ENCODE measurements around the gene INSRR. TPM values are rescaled to one million over a fixed set of nuclear protein-coding genes. Genes with fewer than 3 reads are reported as not detected.

Gene INSRR
- total and polyA plus RNA-seq, 2 of the 8 experiments (the other 6 are each of a cell fraction or from before 2014, with no cell fraction given): 0.02 TPM; not detected in 1

- Histone ChIP-seq H3K79me1 (ENCODE audit: low read depth, low read length) (no peaks in the 10 kb centered on the region), H3K36me3 (ENCODE audit: control insufficient read depth in 2 of 4, insufficient read depth in 4 of 4, low read length in 3 of 4) (peaks cover 0 to 2% (median 0%) of the 10 kb centered on the region in 4 experiments; a peak in 1 of 8 replicates), H2BK20ac (ENCODE audit: low read length) (no peak overlapping the region), H4K8ac (ENCODE audit: extremely low read depth, insufficient read depth, low read length) (no peak overlapping the region), H3K4ac (replicated peaks; ENCODE audit: insufficient read length, low read depth, low read length) (no peak overlapping the region), H3K4me2 (ENCODE audit: insufficient read depth in 1 of 2, low read depth in 2 of 2, low read length in 2 of 2) (no peak overlapping the region), H3K9me3 (ENCODE audit: insufficient read depth in 2 of 2, low read depth in 1 of 2, low read length in 1 of 2) (no peaks in the 10 kb centered on the region), H2BK5ac (ENCODE audit: low read depth, low read length) (no peak overlapping the region), H3K27me3 (replicated peaks in 1 of 4; ENCODE audit: control insufficient read depth in 3 of 4, extremely low read depth in 1 of 4, insufficient read depth in 3 of 4, low read length in 3 of 4) (peaks cover 46 to 81% (median 67%) of the 10 kb centered on the region in 4 experiments), H3K23me2 (ENCODE audit: low read depth, low read length) (peaks cover 19% of the 10 kb centered on the region; the same call in 1 of the 2 replicates), H2BK12ac (ENCODE audit: low read depth, low read length) (no peak overlapping the region), H3K18ac (ENCODE audit: extremely low read depth, low read length) (no peak overlapping the region), H3K14ac (ENCODE audit: insufficient read length) (no peak overlapping the region), H3K56ac (replicated peaks; ENCODE audit: insufficient read length, low read depth, low read length) (no peak overlapping the region), H4K20me1 (replicated peaks in 1 of 2; ENCODE audit: control insufficient read depth in 1 of 2, insufficient read depth in 2 of 2, low read length in 2 of 2) (peaks cover under 1 to 8% of the 10 kb centered on the region in 2 experiments), H3K4me3 (ENCODE audit: extremely low read depth in 1 of 4, insufficient read depth in 2 of 4, low read depth in 3 of 4, low read length in 4 of 4) (no peak overlapping the region), H2AK5ac (ENCODE audit: low read depth, low read length) (no peak overlapping the region), H4K91ac (replicated peaks; ENCODE audit: insufficient read length, low read length) (no peak overlapping the region), H2BK15ac (ENCODE audit: low read length) (no peak overlapping the region), H3K9ac (replicated peaks in 1 of 4; ENCODE audit: extremely low read depth in 1 of 4, low read depth in 3 of 4, low read length in 3 of 4) (no peak overlapping the region), H3K23ac (ENCODE audit: insufficient read length) (no peak overlapping the region), H3K4me1 (replicated peaks in 1 of 4; ENCODE audit: control insufficient read depth in 3 of 4, insufficient read depth in 4 of 4, low read length in 3 of 4) (peaks cover 0 to 15% (median 9%) of the 10 kb centered on the region in 4 experiments; a peak in 6 of 7 replicates), H4K5ac (ENCODE audit: insufficient read length, low read depth, low read length) (no peak overlapping the region), H3K27ac (ENCODE audit: low read depth, low read length) (no peak overlapping the region), H2BK120ac (replicated peaks; ENCODE audit: low read depth, low read length) (no peak overlapping the region), H3K79me2 (ENCODE audit: control insufficient read depth in 1 of 2, insufficient read depth in 2 of 2, low read length in 2 of 2) (no peaks in the 10 kb centered on the region), H2AFZ (ENCODE audit: low read length) (no peak overlapping the region)
- DNase-seq (ENCODE audit: low read depth in 1 of 2, low spot score in 2 of 2) (no peak), FAIRE-seq (no peak)
- CTCF ChIA-PET (ENCODE audit: partially characterized antibody): interaction anchor here (0.8 to 25.2 kb wide), 19 partner anchors 8 to 198 kb away, joined by 3 to 719 read pairs (median 4); partner anchors contain the start of genes LRRC71, NES and PEAR1
- 58% methylated on average over 3 of the region's 3 CpGs; no CpG with 5 or more reads in 1 of the 2 experiments for WGBS, 2 experiments (ENCODE audit: extremely low coverage in 1 of 2, insufficient coverage in 1 of 2, insufficient read length in 1 of 2, insufficient replicate concordance in 2 of 2, low coverage in 1 of 2, low lambda C conversion rate in 2 of 2, missing lambda C conversion rate in 1 of 2)
- POLR2A ChIA-PET (ENCODE audit: partially characterized antibody): interaction anchor here (0.6 to 2.4 kb wide), 4 partner anchors 9 to 19 kb away, joined by 3 to 6 read pairs (median 4); no protein-coding TSS in a partner anchor
- TF ChIP-seq ZNF274 (IDR thresholded peaks at IDR 0.05; ENCODE audit: borderline replicate concordance, extremely low read depth, low read length): no peak
- no peak for TF ChIP-seq SRF (IDR thresholded peaks at IDR 0.05; ENCODE audit: low read depth, low read length)
- TF ChIP-seq RAD21 (IDR thresholded peaks at IDR 0.05 in 1 of 2, conservative IDR thresholded peaks at IDR 0.05 in 1 of 2; ENCODE audit: low read depth in 2 of 2, low read length in 2 of 2): no peak
- TF ChIP-seq EGR1 (IDR thresholded peaks at IDR 0.05; ENCODE audit: borderline replicate concordance, low read depth, low read length): no peak
- TF ChIP-seq TBP (IDR thresholded peaks at IDR 0.05; ENCODE audit: low read depth, low read length): no peak
- no peak for TF ChIP-seq BCL11A (IDR thresholded peaks at IDR 0.05; ENCODE audit: low read depth in 2 of 2, low read length in 2 of 2)
- TF ChIP-seq ATF3 (IDR thresholded peaks at IDR 0.05; ENCODE audit: insufficient read depth, low read depth, low read length): no peak
- TF ChIP-seq HDAC2 (IDR thresholded peaks at IDR 0.05; ENCODE audit: borderline replicate concordance in 1 of 2, low read depth in 2 of 2, low read length in 2 of 2): no peak
- TF ChIP-seq MAFK (IDR thresholded peaks at IDR 0.05; ENCODE audit: low read depth, low read length): no peak
- TF ChIP-seq POU5F1 (IDR thresholded peaks at IDR 0.05; ENCODE audit: low read depth, low read length): no peak
- TF ChIP-seq MAX (IDR thresholded peaks at IDR 0.05): no peak
- no peak for TF ChIP-seq HDAC6 (IDR thresholded peaks at IDR 0.05; ENCODE audit: low read depth, low read length)
- no peak for TF ChIP-seq BRCA1 (IDR thresholded peaks at IDR 0.05; ENCODE audit: low read depth, low read length)
Observed at GRCh38 chr1:156857532-156857931, 1.4 kb downstream of the INSRR start.
